Measurements from ENCODE around the gene NR3C2.

GRCh38 chr4:148067301-148067916 lies 374.8 kb downstream of the NR3C2 start:
- TF ChIP-seq CTCF (conservative IDR thresholded peaks at IDR 0.05; ENCODE audit: low read depth, low read length) (no peak), BHLHE40 (IDR thresholded peaks at IDR 0.05; ENCODE audit: low read depth, low read length) (no peak), POLR2A (IDR thresholded peaks at IDR 0.05; ENCODE audit: low read depth, low read length) (no peak), MXI1 (IDR thresholded peaks at IDR 0.05; ENCODE audit: borderline replicate concordance, low read depth, low read length) (no peak), CHD1 (IDR thresholded peaks at IDR 0.05; ENCODE audit: low read depth, low read length) (no peak), RAD21 (IDR thresholded peaks at IDR 0.05; ENCODE audit: low read length) (no peak), MAFK (IDR thresholded peaks at IDR 0.05; ENCODE audit: low read depth, low read length) (no peak), CEBPB (IDR thresholded peaks at IDR 0.05; ENCODE audit: low read depth, low read length) (no peak), RFX5 (IDR thresholded peaks at IDR 0.05; ENCODE audit: low read depth, low read length) (no peak), FOS (IDR thresholded peaks at IDR 0.05; ENCODE audit: low read depth, low read length) (no peak)

Data from IMR-90 (cell line).